ENCODE measurements around the gene DNAI1. TPM values are rescaled to one million over a fixed set of nuclear protein-coding genes. Genes with fewer than 3 reads are reported as not detected.
"Not testable (repeated sequence)": the region's sequence is repeated elsewhere in the genome, so short reads cannot be mapped to it uniquely, and the experiment has no call there.

The DNAI1 gene
- total RNA-seq, 8 experiments from 2014 or later, result 0.61 to 11.5 (median 2.4) TPM

- ATAC-seq (replicated peaks in 6 of 8), result peak in 5 of 8 experiments; percentile 14 to 79 (median 59)
- 0 to 44% (median 29%) methylated on average over 1 to 5 of the region's 5 CpGs; no CpG with 5 or more reads in 2 of the 10 experiments for WGBS, 10 experiments
- in situ Hi-C loops (cut with MboI; ENCODE audit: low pct_unique_long_range_greater_than_20kb in 2 of 9, low sequenced_read_pairs in 9 of 9, unreplicated experiment in 9 of 9), result no loop called here
- no peak overlapping the region for H3K4me3 ChIP-seq
- no peak overlapping the region for H3K27ac ChIP-seq
- peaks cover 0 to 10% of the 10 kb centered on the region in 2 donors for H3K4me1 ChIP-seq (replicated peaks in 1 of 2)
Observed at GRCh38 chr9:34479431-34479866, 20.8 kb downstream of the DNAI1 start.

- H3K4me1 ChIP-seq (replicated peaks in 1 of 2), result peaks cover 0 to 10% of the 10 kb centered on the region in 2 donors
- WGBS, 10 experiments, result 60 to 92% (median 91%) methylated on average over 1 to 5 of the region's 13 CpGs; no CpG with 5 or more reads in 7 of the 10 experiments
- ATAC-seq (replicated peaks in 6 of 8); H3K27ac ChIP-seq; H3K4me3 ChIP-seq; in situ Hi-C loops (cut with MboI; ENCODE audit: low pct_unique_long_range_greater_than_20kb in 2 of 9, low sequenced_read_pairs in 9 of 9, unreplicated experiment in 9 of 9): not testable (repeated sequence)
Observed at GRCh38 chr9:34481620-34482019, 23.0 kb downstream of the DNAI1 start.

GRCh38 chr9:34482746-34483145, 24.1 kb downstream of the DNAI1 start:
- ATAC-seq (replicated peaks in 6 of 8); in situ Hi-C loops (cut with MboI; ENCODE audit: low pct_unique_long_range_greater_than_20kb in 2 of 9, low sequenced_read_pairs in 9 of 9, unreplicated experiment in 9 of 9); H3K27ac ChIP-seq; H3K4me3 ChIP-seq: not testable (repeated sequence)
- 100% methylated on average over 3 of the region's 27 CpGs; no CpG with 5 or more reads in 9 of the 10 experiments for WGBS, 10 experiments
- H3K4me1 ChIP-seq (replicated peaks in 1 of 2), result peaks cover 0 to 10% of the 10 kb centered on the region in 2 donors

- in situ Hi-C loops (cut with MboI; ENCODE audit: low pct_unique_long_range_greater_than_20kb in 2 of 9, low sequenced_read_pairs in 9 of 9, unreplicated experiment in 9 of 9), result no loop called here
Observed at GRCh38 chr9:34484678-34485077, 26.1 kb downstream of the DNAI1 start.

GRCh38 chr9:34485822-34486221, 27.2 kb downstream of the DNAI1 start:
- in situ Hi-C loops (cut with MboI; ENCODE audit: low pct_unique_long_range_greater_than_20kb in 2 of 9, low sequenced_read_pairs in 9 of 9, unreplicated experiment in 9 of 9), result no loop called here
- 9 to 100% (median 80%) methylated on average over 1 to 3 of the region's 6 CpGs; no CpG with 5 or more reads in 2 of the 10 experiments for WGBS, 10 experiments
- Histone ChIP-seq H3K27ac (no peak overlapping the region), H3K4me1 (replicated peaks in 1 of 2) (no peaks in the 10 kb centered on the region), H3K4me3 (no peak overlapping the region)
- no peak for ATAC-seq (replicated peaks in 6 of 8)

More at GRCh38 chr9:34484678-34485077, 26.1 kb downstream of the DNAI1 start:
- no peak for ATAC-seq (replicated peaks in 6 of 8)
- peaks cover 0 to 4% of the 10 kb centered on the region in 2 donors for H3K4me1 ChIP-seq (replicated peaks in 1 of 2)
- no peak overlapping the region for H3K27ac ChIP-seq
- no peak overlapping the region for H3K4me3 ChIP-seq

GRCh38 chr9:34486572-34486971, 28.0 kb downstream of the DNAI1 start:
- no peak for ATAC-seq (replicated peaks in 6 of 8)
- in situ Hi-C loops (cut with MboI; ENCODE audit: low pct_unique_long_range_greater_than_20kb in 2 of 9, low sequenced_read_pairs in 9 of 9, unreplicated experiment in 9 of 9), result no loop called here
- Histone ChIP-seq H3K4me1 (replicated peaks in 1 of 2) (no peaks in the 10 kb centered on the region), H3K27ac (no peak overlapping the region), H3K4me3 (no peak overlapping the region)
- WGBS, 10 experiments, result 0 to 100% (median 67%) methylated on average over 1 to 3 of the region's 3 CpGs; no CpG with 5 or more reads in 2 of the 10 experiments

- in situ Hi-C loops (cut with MboI; ENCODE audit: low pct_unique_long_range_greater_than_20kb in 2 of 9, low sequenced_read_pairs in 9 of 9, unreplicated experiment in 9 of 9), result loop anchor here in 2 of 9 experiments (10.0 kb wide), 2 partner anchors 56 to 86 kb away; no protein-coding TSS in a partner anchor
- no peak overlapping the region for H3K4me3 ChIP-seq
- no peaks in the 10 kb centered on the region for H3K4me1 ChIP-seq (replicated peaks in 1 of 2)
- no peak overlapping the region for H3K27ac ChIP-seq
- ATAC-seq (replicated peaks in 6 of 8), result no peak
- WGBS, 10 experiments, result 17 to 63% methylated on average over 1 of the region's 1 CpG; no CpG with 5 or more reads in 8 of the 10 experiments
Observed at GRCh38 chr9:34490360-34490759, 31.8 kb downstream of the DNAI1 start.

GRCh38 chr9:34490760-34491159, 32.2 kb downstream of the DNAI1 start:
- Histone ChIP-seq H3K27ac (no peak overlapping the region), H3K4me3 (no peak overlapping the region), H3K4me1 (replicated peaks in 1 of 2) (no peaks in the 10 kb centered on the region)
- WGBS, 10 experiments, result 0 to 75% (median 15%) methylated on average over 1 to 2 of the region's 3 CpGs; no CpG with 5 or more reads in 4 of the 10 experiments
- in situ Hi-C loops (cut with MboI; ENCODE audit: low pct_unique_long_range_greater_than_20kb in 2 of 9, low sequenced_read_pairs in 9 of 9, unreplicated experiment in 9 of 9), result loop anchor here in 2 of 9 experiments (10.0 kb wide), 2 partner anchors 56 to 86 kb away; no protein-coding TSS in a partner anchor
- no peak for ATAC-seq (replicated peaks in 6 of 8)

- Histone ChIP-seq H3K4me3 (no peak overlapping the region), H3K4me1 (replicated peaks in 1 of 2) (no peaks in the 10 kb centered on the region), H3K27ac (no peak overlapping the region)
- in situ Hi-C loops (cut with MboI; ENCODE audit: low pct_unique_long_range_greater_than_20kb in 2 of 9, low sequenced_read_pairs in 9 of 9, unreplicated experiment in 9 of 9), result loop anchor here in 2 of 9 experiments (10.0 kb wide), 2 partner anchors 57 to 87 kb away; no protein-coding TSS in a partner anchor
- WGBS, 10 experiments, result 0% methylated on average over 1 of the region's 2 CpGs; no CpG with 5 or more reads in 8 of the 10 experiments
- no peak for ATAC-seq (replicated peaks in 6 of 8)
Observed at GRCh38 chr9:34491596-34491995, 33.0 kb downstream of the DNAI1 start.

GRCh38 chr9:34492051-34492450, 33.4 kb downstream of the DNAI1 start:
- H3K4me3 ChIP-seq, result no peak overlapping the region
- H3K4me1 ChIP-seq (replicated peaks in 1 of 2), result no peaks in the 10 kb centered on the region
- WGBS, 10 experiments, result 0% methylated on average over 1 of the region's 2 CpGs; no CpG with 5 or more reads in 9 of the 10 experiments
- no peak overlapping the region for H3K27ac ChIP-seq
- ATAC-seq (replicated peaks in 6 of 8), result peak in 1 of 8 experiments; percentile 35
- in situ Hi-C loops (cut with MboI; ENCODE audit: low pct_unique_long_range_greater_than_20kb in 2 of 9, low sequenced_read_pairs in 9 of 9, unreplicated experiment in 9 of 9), result loop anchor here in 2 of 9 experiments (10.0 kb wide), 2 partner anchors 57 to 87 kb away; no protein-coding TSS in a partner anchor

- Histone ChIP-seq H3K27ac (no peak overlapping the region), H3K4me1 (replicated peaks in 1 of 2) (peaks cover 0 to 4% of the 10 kb centered on the region in 2 donors), H3K4me3 (no peak overlapping the region)
- peak in 4 of 8 experiments; percentile 29 to 80 (median 68) for ATAC-seq (replicated peaks in 6 of 8)
- in situ Hi-C loops (cut with MboI; ENCODE audit: low pct_unique_long_range_greater_than_20kb in 2 of 9, low sequenced_read_pairs in 9 of 9, unreplicated experiment in 9 of 9), result loop anchor here in 2 of 9 experiments (10.0 kb wide), 2 partner anchors 59 to 89 kb away; no protein-coding TSS in a partner anchor
- WGBS, 10 experiments, result 0 to 93% (median 48%) methylated on average over 2 to 7 of the region's 8 CpGs; no CpG with 5 or more reads in 2 of the 10 experiments
Observed at GRCh38 chr9:34493972-34494535, 35.4 kb downstream of the DNAI1 start.

- WGBS, 10 experiments, result 59 to 96% (median 84%) methylated on average over 1 to 6 of the region's 6 CpGs; no CpG with 5 or more reads in 2 of the 10 experiments
- ATAC-seq (replicated peaks in 6 of 8), result no peak
- in situ Hi-C loops (cut with MboI; ENCODE audit: low pct_unique_long_range_greater_than_20kb in 2 of 9, low sequenced_read_pairs in 9 of 9, unreplicated experiment in 9 of 9), result loop anchor here in 2 of 9 experiments (10.0 kb wide), 2 partner anchors 61 to 91 kb away; no protein-coding TSS in a partner anchor
- no peak overlapping the region for H3K4me3 ChIP-seq
- H3K4me1 ChIP-seq (replicated peaks in 1 of 2), result peaks cover 2 to 4% of the 10 kb centered on the region in 2 donors
- no peak overlapping the region for H3K27ac ChIP-seq
Observed at GRCh38 chr9:34496149-34496712, 37.6 kb downstream of the DNAI1 start.

GRCh38 chr9:34498553-34498952, 39.9 kb downstream of the DNAI1 start:
- Histone ChIP-seq H3K27ac (no peak overlapping the region), H3K4me1 (replicated peaks in 1 of 2) (peaks cover 10 to 19% of the 10 kb centered on the region in 2 donors), H3K4me3 (no peak overlapping the region)
- in situ Hi-C loops (cut with MboI; ENCODE audit: low pct_unique_long_range_greater_than_20kb in 2 of 9, low sequenced_read_pairs in 9 of 9, unreplicated experiment in 9 of 9), result loop anchor here in 2 of 9 experiments (10.0 kb wide), 2 partner anchors 64 to 94 kb away; no protein-coding TSS in a partner anchor
- WGBS, 10 experiments, result 0 to 100% (median 58%) methylated on average over 1 to 3 of the region's 3 CpGs; no CpG with 5 or more reads in 4 of the 10 experiments
- no peak for ATAC-seq (replicated peaks in 6 of 8)
